Endothelial cell of hepatic sinusoid (primary cell): ENCODE data around the gene TOM1L2.

Source experiments
- in situ Hi-C: cut with HindIII; loops from 2 replicates; pipeline ENCODE4 v1.10.0; 2017; ENCODE audit warnings: low sequenced_read_pairs

The TOM1L2 gene

DNA sequence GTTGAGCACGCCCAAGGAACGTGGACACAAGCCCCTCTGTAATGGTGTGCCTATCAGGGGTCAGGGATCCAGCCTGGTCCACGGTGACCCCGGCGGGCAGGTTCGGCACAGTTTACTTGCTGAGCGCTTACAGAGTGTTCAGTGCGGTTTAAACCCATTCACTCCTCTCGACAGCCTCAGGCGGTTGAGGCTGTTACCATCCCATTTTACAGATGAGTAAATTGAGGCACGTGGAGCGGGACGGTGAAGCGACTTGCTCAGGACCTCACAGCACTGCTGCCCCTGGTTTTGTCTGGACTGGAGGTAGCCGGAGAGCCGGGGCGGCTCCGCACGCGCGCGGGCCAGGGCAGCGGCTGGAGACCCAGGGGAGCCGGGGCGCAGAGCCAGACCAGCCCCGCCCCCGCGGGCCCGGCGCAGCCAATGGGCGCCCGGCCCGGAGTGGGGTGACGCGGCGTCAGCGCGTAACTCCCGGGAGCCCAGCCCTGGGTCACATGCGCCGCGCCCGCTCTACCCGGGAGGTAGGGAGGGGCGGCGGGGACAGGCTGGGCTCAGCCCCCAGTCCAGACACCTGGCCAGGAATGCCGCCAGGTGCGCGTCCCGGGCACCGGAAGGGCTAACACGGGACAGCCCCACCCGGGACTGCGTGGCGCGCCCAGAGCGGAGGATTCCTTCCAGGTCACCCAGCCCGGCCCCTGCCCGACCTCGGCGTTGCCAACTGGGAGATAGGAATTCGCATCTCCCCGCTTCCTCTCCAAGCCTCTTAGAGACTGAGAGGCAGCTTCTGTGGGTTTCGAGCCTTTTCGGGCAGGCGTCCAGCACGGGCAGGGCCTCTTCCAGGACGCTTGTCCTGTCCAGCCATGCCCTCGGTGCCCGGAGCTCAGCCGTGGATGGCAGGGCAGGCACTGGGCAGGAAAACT, 132.2 kb downstream of the TOM1L2 start:
- in situ Hi-C loops: loop anchor here (10.0 kb wide), 1 partner anchor 105 kb away; no protein-coding TSS in a partner anchor

DNA sequence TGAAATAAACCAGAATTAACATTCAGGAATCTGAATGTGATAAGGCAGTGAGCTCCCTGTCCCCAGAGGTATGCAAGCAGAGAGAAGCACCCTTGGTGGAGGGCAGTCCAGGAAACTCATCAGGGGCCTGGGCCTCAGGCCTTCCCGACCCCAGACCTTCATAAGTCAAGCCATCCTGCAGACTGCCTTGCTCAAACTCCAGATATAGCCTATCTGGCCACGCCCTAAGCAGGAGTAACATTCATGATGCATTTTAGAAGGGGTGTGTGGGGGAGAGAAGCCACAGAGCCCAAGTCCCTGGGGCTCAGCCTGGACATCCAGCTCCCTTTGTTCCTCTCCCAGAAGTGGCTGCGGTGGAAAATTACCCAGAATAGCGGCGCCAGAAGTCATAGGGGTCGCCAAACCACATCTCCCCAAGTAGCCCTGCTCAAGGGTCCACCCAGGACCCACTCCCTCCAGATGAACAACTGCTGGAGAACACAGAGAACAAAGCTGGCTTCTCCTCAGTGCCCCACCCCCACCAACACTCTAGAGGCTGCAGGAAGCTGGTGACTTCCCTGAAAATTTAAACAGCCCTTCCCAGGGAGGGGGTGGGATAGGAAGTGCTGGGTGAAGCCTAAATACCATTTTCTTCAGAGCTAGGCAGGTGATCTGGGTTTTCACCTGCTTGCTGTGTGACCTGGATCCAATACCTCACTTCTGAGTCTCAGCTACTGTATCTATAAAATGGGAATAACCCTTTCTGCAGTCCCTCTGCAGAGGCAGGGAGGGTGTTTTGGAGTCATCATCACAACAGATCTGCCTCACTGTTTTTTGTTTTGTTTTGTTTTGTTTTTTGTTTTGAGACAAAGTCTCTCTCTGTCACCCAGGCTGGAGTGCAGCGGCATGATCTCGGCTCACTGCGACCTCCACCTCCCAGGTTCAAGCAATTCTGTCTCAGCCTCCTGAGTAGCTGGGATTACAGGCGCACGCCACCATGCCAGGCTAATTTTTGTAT, 133.9 kb downstream of the TOM1L2 start:
- in situ Hi-C loops: loop anchor here (10.0 kb wide), 1 partner anchor 103 kb away; no protein-coding TSS in a partner anchor

DNA sequence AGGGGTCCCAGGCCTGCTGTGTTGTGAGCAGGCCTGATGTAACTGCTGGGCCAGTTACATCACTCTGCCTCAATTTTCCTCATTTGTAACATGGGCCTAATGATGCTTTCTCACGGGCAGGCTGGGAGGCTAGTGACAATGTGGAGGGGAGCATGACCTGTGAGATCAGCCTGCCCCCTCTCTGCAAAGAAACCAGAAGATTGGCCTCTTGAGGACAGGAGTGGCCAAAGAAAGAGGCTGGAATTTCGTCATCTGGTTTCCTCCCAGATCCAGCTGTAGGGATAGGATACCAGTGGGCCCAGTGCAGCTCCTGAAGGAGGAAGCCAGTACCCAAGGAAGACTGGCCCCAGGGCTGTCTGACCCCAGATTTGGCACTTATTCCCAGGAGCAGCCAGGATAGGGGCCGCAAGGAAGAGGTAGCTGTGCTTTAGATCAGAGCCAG, 134.8 kb downstream of the TOM1L2 start:
- in situ Hi-C loops: loop anchor here (10.0 kb wide), 1 partner anchor 103 kb away; no protein-coding TSS in a partner anchor

DNA sequence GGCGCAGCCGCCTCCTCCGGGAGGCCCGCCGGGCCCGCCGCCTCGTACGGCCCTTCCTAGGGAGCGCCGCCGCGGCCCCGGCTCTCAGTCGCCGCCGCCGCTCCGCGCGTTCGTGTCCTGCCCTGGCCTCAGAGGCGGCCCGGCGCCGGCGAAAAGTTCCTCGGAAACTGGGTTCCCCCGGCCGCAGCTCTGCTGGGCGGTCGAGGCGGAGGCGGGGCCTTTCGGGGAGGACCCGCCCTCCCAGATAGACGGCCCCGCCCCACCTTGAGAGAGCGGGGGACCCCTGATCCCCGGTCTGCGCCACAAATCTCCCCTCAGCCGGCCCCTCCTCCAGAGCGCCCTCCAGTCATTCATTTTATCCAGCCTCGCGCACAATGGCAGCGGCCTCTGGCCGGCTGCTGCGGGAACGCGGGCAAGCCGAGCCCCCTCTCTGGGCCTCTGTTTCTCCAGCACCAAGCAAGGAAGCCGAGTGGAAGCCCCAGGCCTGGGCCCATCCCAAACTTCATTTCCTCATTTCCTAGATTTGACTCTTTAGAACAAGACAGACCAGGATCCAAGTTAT, 135.3 kb downstream of the TOM1L2 start, which contains the start of gene SREBF1:
SREBF1 (minus strand) TSS at position 169 of the 562 bp plus-strand sequence. CDS start 169 bp downstream, outside the sequence.
- in situ Hi-C loops: loop anchor here (10.0 kb wide), 1 partner anchor 102 kb away; no protein-coding TSS in a partner anchor

DNA sequence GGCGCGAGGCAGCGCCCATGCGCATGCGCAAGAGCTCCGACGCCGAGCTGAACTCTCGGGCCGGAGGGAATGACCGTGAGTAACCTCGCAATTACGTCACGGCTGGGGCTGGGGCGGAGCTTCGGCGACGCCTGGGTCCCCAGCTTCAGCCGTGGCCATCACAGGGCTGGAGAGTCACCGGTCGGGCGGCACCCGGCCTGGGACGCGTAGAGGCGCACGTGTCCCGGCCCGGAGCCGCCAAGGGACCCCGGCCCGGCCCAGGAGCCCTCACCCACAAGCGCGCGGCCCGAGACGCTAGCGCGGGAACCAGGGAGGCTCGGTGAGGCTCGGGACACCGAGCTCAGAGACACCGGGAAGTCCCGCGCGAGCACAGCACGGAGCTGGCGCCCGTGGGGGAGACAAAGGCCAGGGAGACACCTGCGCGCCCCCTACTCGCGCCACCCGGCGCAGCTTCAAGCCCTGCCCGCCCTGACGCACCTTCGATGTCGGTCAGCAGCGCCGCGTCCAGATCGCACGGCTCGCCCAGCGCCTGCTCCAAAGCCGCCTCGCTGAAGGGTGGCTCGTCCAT, 135.9 kb downstream of the TOM1L2 start:
- in situ Hi-C loops: loop anchor here (10.0 kb wide), 1 partner anchor 102 kb away; no protein-coding TSS in a partner anchor

DNA sequence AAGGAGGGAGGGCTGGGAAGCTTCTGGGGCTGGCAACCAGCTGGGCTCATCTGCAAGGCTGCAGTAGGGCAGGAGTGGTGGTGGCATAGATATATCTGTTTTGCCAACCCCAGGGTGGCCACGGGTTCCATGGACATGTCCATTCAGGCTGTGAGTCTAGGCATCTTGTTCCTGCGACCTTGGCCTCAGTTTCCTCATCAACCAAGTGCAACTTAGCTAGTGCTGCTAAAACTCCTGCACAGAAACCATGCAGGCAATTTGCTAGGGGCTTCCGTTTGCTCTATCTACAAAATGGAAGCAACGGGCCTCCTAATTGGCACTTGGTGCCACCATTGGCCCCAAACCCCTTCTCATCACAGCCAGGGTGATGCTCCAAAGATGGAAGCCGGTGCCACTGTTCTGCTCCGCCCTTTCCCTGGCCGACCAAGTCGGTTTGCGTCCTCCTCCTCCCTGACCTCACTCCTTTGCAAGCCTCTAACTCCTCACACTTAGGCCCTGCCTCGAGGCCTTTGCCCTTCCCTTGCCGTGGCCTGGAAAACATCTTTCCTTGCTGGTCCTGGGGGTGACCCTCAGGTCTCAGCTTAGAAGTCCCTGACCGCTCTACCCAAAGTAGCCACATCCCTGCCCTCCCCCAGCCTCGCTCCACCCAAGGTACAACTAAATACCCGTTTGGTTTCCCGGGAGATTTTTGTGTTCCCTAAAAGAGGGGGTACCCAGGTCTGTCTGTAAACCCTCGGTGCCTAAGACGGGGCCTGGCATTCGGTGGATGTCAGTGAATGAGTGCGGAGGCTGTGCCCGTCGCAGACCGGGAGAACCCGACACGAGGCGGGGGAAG, 136.6 kb downstream of the TOM1L2 start:
- in situ Hi-C loops: loop anchor here (10.0 kb wide), 1 partner anchor 101 kb away; no protein-coding TSS in a partner anchor

DNA sequence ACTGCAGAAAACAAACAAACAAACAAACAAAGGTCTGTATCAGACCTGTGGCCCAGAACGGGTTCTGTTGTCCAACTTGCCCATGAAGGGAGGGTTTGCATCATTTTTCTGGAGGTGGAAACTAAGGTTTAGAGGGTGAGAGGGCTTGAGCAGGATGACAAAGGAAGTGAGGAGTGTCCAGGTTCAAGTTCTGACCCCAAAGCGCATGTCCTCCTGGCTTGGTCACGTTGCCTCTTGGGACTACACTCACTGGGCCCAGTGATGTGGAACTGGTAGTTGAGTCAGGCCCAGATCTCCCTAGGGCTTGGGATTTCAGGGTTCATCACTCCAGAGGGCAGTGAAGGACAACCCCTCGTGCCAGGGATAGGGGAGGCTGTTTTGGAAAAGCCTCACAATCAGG, 137.2 kb downstream of the TOM1L2 start:
- in situ Hi-C loops: loop anchor here (10.0 kb wide), 1 partner anchor 100 kb away; no protein-coding TSS in a partner anchor

DNA sequence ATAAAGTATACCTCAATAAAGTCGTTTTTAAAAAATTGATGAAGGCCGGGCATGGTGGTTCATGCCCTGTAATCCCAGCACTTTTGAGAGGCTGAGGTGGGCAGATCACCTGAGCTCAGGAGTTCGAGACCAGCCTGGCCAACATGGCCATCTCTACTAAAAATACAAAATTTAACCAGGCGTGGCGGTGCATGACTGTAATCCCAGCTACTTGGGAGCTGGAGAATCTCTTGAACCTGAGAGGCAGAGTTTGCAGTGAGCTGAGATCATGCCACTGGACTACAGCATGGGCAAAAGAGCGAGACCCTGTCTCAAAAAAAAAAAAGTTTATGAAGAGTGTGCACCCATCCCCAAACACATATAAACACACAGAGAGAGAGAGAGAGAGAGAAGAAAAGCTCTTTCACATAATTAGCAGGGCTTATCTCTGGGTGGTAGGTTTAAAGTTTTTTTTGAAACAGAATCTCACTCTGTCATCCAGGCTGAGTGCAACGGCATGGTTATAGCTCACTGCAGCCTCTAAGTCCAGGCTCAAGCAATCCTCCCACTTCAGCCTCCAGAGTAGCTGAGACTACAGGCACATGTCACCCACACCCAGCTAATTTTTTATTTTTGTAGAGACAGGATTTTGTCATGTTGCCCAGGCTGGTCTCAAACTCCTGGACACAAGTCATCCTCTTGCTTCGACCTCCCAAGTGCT, 138.4 kb downstream of the TOM1L2 start:
- in situ Hi-C loops: loop anchor here (10.0 kb wide), 1 partner anchor 99 kb away; no protein-coding TSS in a partner anchor

DNA sequence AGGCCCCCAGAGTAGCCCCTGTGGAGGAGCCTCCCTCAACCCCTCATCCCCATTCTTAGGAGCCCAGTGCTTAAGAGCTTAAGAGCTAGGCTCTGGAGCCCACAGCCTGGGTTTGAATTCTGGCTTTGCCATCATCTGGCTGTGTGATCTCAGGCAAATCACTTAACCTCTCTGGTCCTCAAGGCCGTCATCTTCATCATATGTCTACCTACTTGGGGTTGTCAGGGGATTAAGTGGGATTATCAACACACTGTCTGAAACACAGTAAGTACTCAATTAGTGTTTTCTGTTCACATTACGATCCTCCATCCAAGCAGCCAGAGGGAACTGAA, 140.2 kb downstream of the TOM1L2 start:
- in situ Hi-C loops: loop anchor here (10.0 kb wide), 1 partner anchor 97 kb away; no protein-coding TSS in a partner anchor

DNA sequence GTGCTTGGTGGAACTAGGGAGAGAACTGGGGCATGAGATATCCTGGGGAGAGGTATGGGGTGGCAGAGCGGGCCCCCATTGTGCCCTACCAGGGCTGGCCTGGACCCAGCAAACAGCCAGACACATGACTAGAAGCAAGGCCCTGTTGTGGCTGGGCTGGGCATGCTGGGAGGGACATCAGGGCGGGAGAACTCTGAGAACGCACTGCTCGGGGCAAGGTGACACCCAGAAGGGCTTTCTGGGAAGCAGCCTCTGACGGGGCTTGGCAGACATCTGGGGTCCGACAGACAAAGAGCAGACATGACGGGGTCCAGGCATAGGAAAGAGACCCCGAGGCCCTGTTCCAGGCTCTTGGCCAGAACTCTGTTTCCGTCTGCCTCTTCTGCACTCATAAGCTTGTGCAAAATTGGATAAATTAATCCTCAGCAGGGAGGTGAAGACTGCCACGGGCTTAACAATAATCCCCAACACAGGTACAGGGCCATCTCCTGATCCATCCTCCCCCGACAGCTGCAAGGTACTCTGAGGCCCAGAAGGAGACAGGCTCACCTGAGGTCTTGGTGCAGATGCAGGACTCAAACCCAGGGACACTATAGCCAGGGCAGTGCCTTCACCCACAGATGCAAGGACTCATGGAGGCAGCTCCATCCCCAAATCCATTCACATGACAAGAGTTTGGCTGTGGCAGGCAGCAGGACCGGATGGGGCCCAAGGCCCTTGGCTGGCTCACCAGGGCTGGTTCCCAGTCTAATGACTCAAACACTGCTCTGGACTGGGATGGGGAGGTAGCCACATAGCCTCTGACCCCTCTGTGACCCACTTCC, 140.8 kb downstream of the TOM1L2 start:
- in situ Hi-C loops: loop anchor here (10.0 kb wide), 1 partner anchor 97 kb away; no protein-coding TSS in a partner anchor

DNA sequence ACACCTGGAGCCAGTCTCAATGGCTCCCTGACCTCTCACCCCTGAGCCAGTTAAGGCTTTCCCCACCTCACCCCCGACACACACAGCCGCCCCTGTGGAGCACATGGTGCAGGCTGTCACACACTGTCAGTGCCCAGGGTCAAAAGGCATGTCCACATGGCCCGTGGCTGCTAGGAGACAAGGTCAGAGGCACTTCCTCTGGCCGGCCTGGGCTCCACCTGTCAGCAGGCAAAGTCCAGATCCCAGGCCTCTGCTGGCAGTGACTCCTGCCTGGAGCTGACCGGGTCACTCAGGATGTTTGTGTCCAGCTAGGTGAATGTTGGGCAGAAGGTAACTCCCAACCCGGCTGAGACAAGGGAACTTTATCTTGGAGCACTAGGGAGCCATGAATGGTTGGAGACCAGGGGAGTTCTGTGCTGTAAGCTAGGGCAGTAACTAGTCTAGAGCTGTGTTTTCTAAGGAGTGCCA, 141.4 kb downstream of the TOM1L2 start:
- in situ Hi-C loops: loop anchor here (10.0 kb wide), 1 partner anchor 96 kb away; no protein-coding TSS in a partner anchor

DNA sequence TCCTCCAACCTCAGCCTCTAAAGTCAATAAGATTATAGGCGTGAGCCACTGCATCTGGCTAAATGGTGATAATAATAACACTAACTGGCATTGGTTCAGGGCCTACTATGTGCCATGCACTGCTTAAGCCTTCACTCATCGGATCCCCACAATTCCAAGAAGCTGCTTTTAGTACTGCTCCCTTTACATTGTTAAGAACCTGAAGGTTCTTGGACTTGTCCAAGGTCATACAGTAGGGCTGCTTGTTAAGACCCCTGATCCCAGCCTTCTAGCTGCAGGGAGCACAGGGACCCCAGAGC, 142.0 kb downstream of the TOM1L2 start:
- in situ Hi-C loops: loop anchor here (10.0 kb wide), 1 partner anchor 95 kb away; no protein-coding TSS in a partner anchor

DNA sequence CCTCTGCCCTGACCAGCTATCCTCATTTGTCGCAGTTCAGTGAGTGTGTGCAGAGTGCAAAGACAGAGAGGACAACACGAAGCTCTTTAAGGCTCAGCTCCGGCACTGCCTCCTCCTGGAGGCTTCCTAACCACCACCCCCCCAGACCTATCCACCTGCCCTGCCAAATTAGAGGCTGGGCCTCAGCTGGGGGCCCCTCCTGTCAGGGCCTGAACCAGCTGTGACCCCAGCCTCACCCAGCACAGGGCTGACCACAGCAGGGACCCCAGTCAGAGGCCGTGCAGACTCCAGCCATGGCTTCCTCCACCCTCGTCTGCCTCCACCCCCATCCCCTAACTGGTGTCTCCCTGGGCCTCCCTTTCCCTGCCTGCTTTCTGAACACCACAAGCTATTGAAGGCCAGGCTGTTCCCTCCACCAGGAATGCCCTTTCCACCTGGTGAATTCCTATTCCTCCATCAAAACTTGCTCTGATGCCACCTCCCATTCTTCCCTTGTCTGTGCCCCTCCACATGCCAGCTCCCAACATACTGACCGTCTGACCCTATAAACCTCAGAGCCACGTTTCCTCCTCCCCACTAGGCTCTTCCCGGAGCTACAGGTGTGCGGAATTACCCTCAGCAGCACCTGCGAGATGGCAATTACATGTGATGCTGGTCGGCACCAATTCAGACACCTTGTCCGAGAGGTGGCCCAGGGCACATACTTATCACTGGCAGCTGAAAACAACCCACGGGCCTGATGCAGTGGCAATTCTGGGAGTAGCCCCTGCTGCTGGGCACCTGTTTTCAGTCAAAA, 144.2 kb downstream of the TOM1L2 start:
- in situ Hi-C loops: loop anchor here (10.0 kb wide), 1 partner anchor 153 kb away; no protein-coding TSS in a partner anchor

DNA sequence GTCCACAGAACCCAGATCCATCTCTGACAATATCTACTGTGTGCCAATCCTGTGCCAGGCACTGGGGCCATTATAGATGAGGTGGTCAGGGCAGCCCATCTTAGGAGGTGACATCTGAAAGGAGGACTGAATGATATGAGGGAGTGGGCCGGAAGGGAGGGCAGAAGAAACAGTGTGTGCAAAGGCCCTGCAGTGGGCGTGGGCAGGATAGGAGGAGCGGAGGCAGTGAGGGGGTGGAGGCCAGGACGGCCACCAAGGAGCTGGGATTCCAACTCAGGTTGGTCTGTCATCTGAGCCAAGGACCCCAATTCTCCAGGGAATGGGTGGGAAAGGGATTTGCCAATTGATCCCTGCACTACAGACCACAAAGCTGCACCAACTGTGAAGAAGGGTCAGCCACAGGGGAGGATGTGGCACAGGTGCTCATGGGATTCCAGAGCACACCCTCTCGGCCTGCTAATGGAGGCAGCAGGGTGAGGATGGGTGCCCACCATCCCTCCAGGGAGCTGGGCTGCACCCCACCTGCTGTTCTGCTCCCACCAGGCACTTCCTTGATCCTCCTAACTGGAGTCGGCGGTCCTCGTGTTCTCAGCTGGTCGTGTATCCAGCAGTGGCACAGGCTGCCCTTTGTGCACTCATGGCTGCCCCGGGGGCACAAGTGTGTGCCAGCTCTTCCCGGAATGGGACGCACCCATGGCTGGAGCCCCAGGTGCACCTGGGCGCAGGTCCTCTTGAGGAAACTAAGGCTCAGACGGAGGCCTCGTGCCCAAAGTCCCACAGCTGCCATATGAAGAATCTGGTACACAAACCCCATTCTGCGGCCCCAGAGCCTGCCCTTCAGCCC, 145.0 kb downstream of the TOM1L2 start:
- in situ Hi-C loops: loop anchor here (10.0 kb wide), 1 partner anchor 152 kb away; no protein-coding TSS in a partner anchor

DNA sequence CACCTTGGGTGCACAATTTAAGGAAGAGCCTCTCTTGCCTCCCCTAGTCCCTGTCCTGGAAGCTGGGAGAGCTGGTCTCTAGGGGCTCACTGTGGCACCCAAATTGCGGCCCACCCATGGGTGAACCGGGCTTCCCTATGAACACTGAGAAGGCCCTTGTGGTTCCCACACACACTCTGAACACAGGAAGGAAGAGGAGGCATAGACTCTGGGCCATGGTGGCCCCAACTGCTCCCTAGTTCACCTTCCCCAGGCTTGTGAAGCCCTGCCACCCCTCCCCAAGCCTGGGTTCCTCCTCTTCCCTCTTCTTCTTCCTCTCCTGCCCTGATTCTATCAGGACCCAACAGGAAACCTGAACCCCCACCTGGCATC, 145.9 kb downstream of the TOM1L2 start:
- in situ Hi-C loops: loop anchor here (10.0 kb wide), 1 partner anchor 152 kb away; no protein-coding TSS in a partner anchor
